ENCODE measurements around the gene EML1.

GRCh38 chr14:99748529-99748928 is 44.7 kb upstream of the EML1 start:
- TF ChIP-seq, protein P1, sequence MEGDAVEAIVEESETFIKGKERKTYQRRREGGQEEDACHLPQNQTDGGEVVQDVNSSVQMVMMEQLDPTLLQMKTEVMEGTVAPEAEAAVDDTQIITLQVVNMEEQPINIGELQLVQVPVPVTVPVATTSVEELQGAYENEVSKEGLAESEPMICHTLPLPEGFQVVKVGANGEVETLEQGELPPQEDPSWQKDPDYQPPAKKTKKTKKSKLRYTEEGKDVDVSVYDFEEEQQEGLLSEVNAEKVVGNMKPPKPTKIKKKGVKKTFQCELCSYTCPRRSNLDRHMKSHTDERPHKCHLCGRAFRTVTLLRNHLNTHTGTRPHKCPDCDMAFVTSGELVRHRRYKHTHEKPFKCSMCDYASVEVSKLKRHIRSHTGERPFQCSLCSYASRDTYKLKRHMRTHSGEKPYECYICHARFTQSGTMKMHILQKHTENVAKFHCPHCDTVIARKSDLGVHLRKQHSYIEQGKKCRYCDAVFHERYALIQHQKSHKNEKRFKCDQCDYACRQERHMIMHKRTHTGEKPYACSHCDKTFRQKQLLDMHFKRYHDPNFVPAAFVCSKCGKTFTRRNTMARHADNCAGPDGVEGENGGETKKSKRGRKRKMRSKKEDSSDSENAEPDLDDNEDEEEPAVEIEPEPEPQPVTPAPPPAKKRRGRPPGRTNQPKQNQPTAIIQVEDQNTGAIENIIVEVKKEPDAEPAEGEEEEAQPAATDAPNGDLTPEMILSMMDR (IDR thresholded peaks at IDR 0.05; ENCODE audit: poor library complexity, severe bottlenecking) = no peak
- TF ChIP-seq RAD21 (conservative IDR thresholded peaks at IDR 0.05) (no peak), TAF1 (IDR thresholded peaks at IDR 0.05; ENCODE audit: low read depth) (no peak), REST (IDR thresholded peaks at IDR 0.05; ENCODE audit: borderline replicate concordance) (no peak), POLR2AphosphoS5 (IDR thresholded peaks at IDR 0.05) (no peak)

Data from neural cell (in vitro differentiated cells).